HK-2 (cell line): ENCODE results near the gene MAP3K10.
"Not testable (repeated sequence)": the region's sequence is repeated elsewhere in the genome, so short reads cannot be mapped to it uniquely, and the experiment has no call there.

Experiments used
- DNase-seq: peaks from one replicate; pipeline ENCODE4 v3.0.0-alpha.2; 2018; ENCODE audit not compliant: unreplicated experiment

The MAP3K10 gene

GRCh38 chr19:40217027-40217810 lies 26.0 kb downstream of the MAP3K10 start:
- no peak for DNase-seq

- no peak for DNase-seq
Observed at GRCh38 chr19:40217934-40218890, 27.0 kb downstream of the MAP3K10 start, which contains the start of gene TTC9B. Gene TTC9B (minus strand): TSS chr19:40218384. CDS start chr19:40218381, 3 bp downstream.

- DNase-seq, result not testable (repeated sequence)
Observed at GRCh38 chr19:40219029-40219428, 27.8 kb downstream of the MAP3K10 start.

- peak; percentile 73 for DNase-seq
Observed at GRCh38 chr19:40219721-40220276, 28.6 kb downstream of the MAP3K10 start.

GRCh38 chr19:40220674-40221073 lies 29.4 kb downstream of the MAP3K10 start:
- no peak for DNase-seq

- DNase-seq, result peak; percentile 86
Observed at GRCh38 chr19:40221858-40222619, 30.8 kb downstream of the MAP3K10 start.

GRCh38 chr19:40223135-40223822 lies 32.1 kb downstream of the MAP3K10 start:
- no peak for DNase-seq

GRCh38 chr19:40224342-40225150 lies 33.3 kb downstream of the MAP3K10 start:
- no peak for DNase-seq

- no peak for DNase-seq
Observed at GRCh38 chr19:40225440-40226305, 34.4 kb downstream of the MAP3K10 start.

GRCh38 chr19:40228346-40228745 lies 37.1 kb downstream of the MAP3K10 start:
- DNase-seq, result no peak

- DNase-seq, result no peak
Observed at GRCh38 chr19:40228863-40229262, 37.6 kb downstream of the MAP3K10 start.

GRCh38 chr19:40229484-40229883 lies 38.3 kb downstream of the MAP3K10 start:
- no peak for DNase-seq

GRCh38 chr19:40229926-40230417 lies 38.7 kb downstream of the MAP3K10 start:
- DNase-seq, result no peak

GRCh38 chr19:40231057-40231456 lies 39.8 kb downstream of the MAP3K10 start:
- DNase-seq, result no peak

- DNase-seq, result peak; percentile 71
Observed at GRCh38 chr19:40231544-40232424, 40.6 kb downstream of the MAP3K10 start.

GRCh38 chr19:40232479-40232878 lies 41.3 kb downstream of the MAP3K10 start:
- no peak for DNase-seq

- no peak for DNase-seq
Observed at GRCh38 chr19:40232949-40233810, 42.0 kb downstream of the MAP3K10 start.
